H9 (cell line): ENCODE data around the gene OSBP2. TPM values are rescaled to one million over a fixed set of nuclear protein-coding genes. Genes with fewer than 3 reads are reported as not detected.

ENCODE experiments used
- DNase-seq: peaks from one replicate; pipeline ENCODE4 v3.0.0-alpha.2; 2017
- H2AFZ ChIP-seq: one replicate; pipeline ENCODE4 v1.6.1; 2013; ENCODE audit warnings: mild to moderate bottlenecking, low read length, control low read depth, moderate library complexity
- H2AK5ac ChIP-seq: 2 replicates; pipeline ENCODE4 v1.6.1; 2013; ENCODE audit warnings: low read length, control low read depth, mixed read lengths; ENCODE audit not compliant: insufficient read length
- H2BK120ac ChIP-seq: one replicate; pipeline ENCODE4 v1.6.1; 2013; ENCODE audit warnings: low read depth, mild to moderate bottlenecking, low read length, control low read depth, inconsistent platforms; ENCODE audit not compliant: poor library complexity, severe bottlenecking
- H2BK12ac ChIP-seq: 2 replicates; pipeline ENCODE4 v1.6.1; 2013; ENCODE audit warnings: low read length, control low read depth, mixed read lengths, low read depth; ENCODE audit not compliant: insufficient read length
- H2BK15ac ChIP-seq: 2 replicates; pipeline ENCODE4 v1.6.1; 2013; ENCODE audit warnings: low read depth, low read length, control low read depth
- H2BK20ac ChIP-seq: one replicate; pipeline ENCODE4 v1.6.1; 2013; ENCODE audit warnings: low read depth, mild to moderate bottlenecking, low read length, control low read depth, inconsistent platforms; ENCODE audit not compliant: poor library complexity, severe bottlenecking
- H2BK5ac ChIP-seq: 2 replicates; pipeline ENCODE4 v1.6.1; 2013; ENCODE audit warnings: low read length, control low read depth, mixed read lengths; ENCODE audit not compliant: insufficient read length
- H3K14ac ChIP-seq: 2 replicates; pipeline ENCODE4 v1.6.1; 2013; ENCODE audit warnings: low read length, control low read depth; ENCODE audit not compliant: insufficient read depth
- H3K18ac ChIP-seq: 2 replicates; pipeline ENCODE4 v1.6.1; 2013; ENCODE audit warnings: low read depth, mild to moderate bottlenecking, mixed read lengths, low read length, control low read depth; ENCODE audit not compliant: insufficient read length
- H3K23ac ChIP-seq: 2 replicates; pipeline ENCODE4 v1.6.1; 2013; ENCODE audit warnings: low read length, control low read depth, mixed read lengths, low read depth; ENCODE audit not compliant: insufficient read length
- H3K23me2 ChIP-seq: 2 replicates; pipeline ENCODE4 v1.6.1; 2013; ENCODE audit warnings: low read depth, mild to moderate bottlenecking, mixed read lengths, low read length, control low read depth; ENCODE audit not compliant: insufficient read length, poor library complexity, severe bottlenecking
- H3K27ac ChIP-seq: 2 replicates; pipeline ENCODE4 v1.5.1; 2013; ENCODE audit warnings: low read length, control low read depth, mixed read lengths, low read depth; ENCODE audit not compliant: insufficient read length
- H3K27me3 ChIP-seq: 2 replicates; pipeline ENCODE4 v1.6.1; 2013; ENCODE audit warnings: low read length, control low read depth, inconsistent platforms; ENCODE audit not compliant: insufficient read depth
- H3K4ac ChIP-seq: 2 replicates; pipeline ENCODE4 v1.6.1; 2013; ENCODE audit warnings: low read depth, mild to moderate bottlenecking, control low read depth, inconsistent platforms, low read length, moderate library complexity
- H3K4me1 ChIP-seq: 2 replicates; pipeline ENCODE4 v1.6.1; 2013; ENCODE audit warnings: low read length, control low read depth, inconsistent platforms; ENCODE audit not compliant: insufficient read depth
- H3K4me2 ChIP-seq: 2 replicates; pipeline ENCODE4 v1.6.1; 2013; ENCODE audit warnings: low read length, control low read depth, mixed read lengths; ENCODE audit not compliant: insufficient read length, insufficient read depth
- H3K56ac ChIP-seq: 2 replicates; pipeline ENCODE4 v1.6.1; 2013; ENCODE audit warnings: low read depth, mild to moderate bottlenecking, mixed read lengths, low read length, control low read depth; ENCODE audit not compliant: insufficient read length
- H3K79me1 ChIP-seq: 2 replicates; pipeline ENCODE4 v1.6.1; 2013; ENCODE audit warnings: low read depth, mild to moderate bottlenecking, moderate library complexity, low read length, control low read depth, inconsistent platforms; ENCODE audit not compliant: insufficient read depth, poor library complexity, severe bottlenecking
- H3K79me2 ChIP-seq: 2 replicates; pipeline ENCODE4 v1.6.1; 2013; ENCODE audit warnings: low read length, control low read depth, inconsistent platforms; ENCODE audit not compliant: insufficient read depth
- H3K9ac ChIP-seq: 2 replicates; pipeline ENCODE4 v1.6.1; 2013; ENCODE audit warnings: low read length, control low read depth, mixed read lengths; ENCODE audit not compliant: insufficient read length; ENCODE audit errors: extremely low read depth
- H3K9me3 ChIP-seq: one replicate; pipeline ENCODE4 v1.6.1; 2013; ENCODE audit warnings: low read depth, low read length, inconsistent platforms; ENCODE audit not compliant: control insufficient read depth
- H3T11ph ChIP-seq: one replicate; pipeline ENCODE4 v1.6.1; 2013; ENCODE audit warnings: mild to moderate bottlenecking, low read length, control low read depth, inconsistent platforms
- H4K20me1 ChIP-seq: one replicate; pipeline ENCODE4 v1.6.1; 2013; ENCODE audit not compliant: control insufficient read depth, insufficient read length, insufficient read depth
- H4K5ac ChIP-seq: 2 replicates; pipeline ENCODE4 v1.6.1; 2013; ENCODE audit warnings: low read depth, mild to moderate bottlenecking, mixed read lengths, low read length, control low read depth; ENCODE audit not compliant: insufficient read length
- H4K8ac ChIP-seq: replicated peaks from 2 replicates; pipeline ENCODE4 v1.6.1; 2013; ENCODE audit warnings: low read length, control low read depth, mixed read lengths, low read depth; ENCODE audit not compliant: insufficient read length
- H4K91ac ChIP-seq: 2 replicates; pipeline ENCODE4 v1.6.1; 2013; ENCODE audit warnings: low read depth, mild to moderate bottlenecking, moderate library complexity, mixed read lengths, low read length, control low read depth; ENCODE audit not compliant: insufficient read length
- H3K27ac Mint-ChIP-seq, 3 experiments: 2 replicates in 2 of 3; 3 replicates in 1 of 3; pipeline ENCODE4 v1.8.0; 2020 to 2021; ENCODE audit warnings: mixed read lengths in 3 of 3, mild to moderate bottlenecking in 1 of 3, moderate library complexity in 1 of 3
- H3K27me3 Mint-ChIP-seq: 2 replicates; pipeline ENCODE4 v1.8.0; 2021; ENCODE audit warnings: low read depth, mild to moderate bottlenecking, moderate library complexity, mixed read lengths
- H3K36me3 Mint-ChIP-seq, 3 experiments: 2 replicates in 2 of 3; 3 replicates in 1 of 3; pipeline ENCODE4 v1.8.0; 2020 to 2021; ENCODE audit warnings: low read depth in 3 of 3, mixed read lengths in 3 of 3; ENCODE audit not compliant: insufficient read depth in 1 of 3
- H3K4me1 Mint-ChIP-seq, 2 experiments: 2 replicates each; pipeline ENCODE4 v1.8.0; 2020; ENCODE audit warnings: mixed read lengths in 2 of 2
- H3K4me3 Mint-ChIP-seq, 2 experiments: 2 replicates in 1 of 2; 3 replicates in 1 of 2; pipeline ENCODE4 v1.8.0; 2020 to 2021; ENCODE audit warnings: mild to moderate bottlenecking in 2 of 2, mixed read lengths in 2 of 2, moderate library complexity in 1 of 2
- H3K9me3 Mint-ChIP-seq, 2 experiments: 2 replicates in 1 of 2; 3 replicates in 1 of 2; pipeline ENCODE4 v1.8.0; 2020; ENCODE audit warnings: mild to moderate bottlenecking in 2 of 2, mixed read lengths in 2 of 2, moderate library complexity in 1 of 2
- CTCF ChIP-seq: fragments of 200-600 bp; sonication (generic); conservative IDR thresholded peaks from 3 replicates; pipeline ENCODE4 v1.8.0; 2021; ENCODE audit warnings: antibody characterized with exemption, mild to moderate bottlenecking
- WGBS: extraction: QIAGEN DNeasy Blood & Tissue Kit; methylation state at CpG from one replicate; pipeline ENCODE4 v1.1.7; 2013; ENCODE audit warnings: missing lambda C conversion rate, low lambda C conversion rate, mixed read lengths; ENCODE audit not compliant: insufficient read length; ENCODE audit errors: extremely low coverage; 5-methylcytosine and 5-hydroxymethylcytosine counted together
- total RNA-seq: library from RNA; stranded (reverse); gene quantifications from 2 replicates; pipeline ENCODE4 v1.2.1, GENCODE V29; 2021

Gene OSBP2
- total RNA-seq, 1 experiment from 2014 or later, result 3.4 TPM

DNA sequence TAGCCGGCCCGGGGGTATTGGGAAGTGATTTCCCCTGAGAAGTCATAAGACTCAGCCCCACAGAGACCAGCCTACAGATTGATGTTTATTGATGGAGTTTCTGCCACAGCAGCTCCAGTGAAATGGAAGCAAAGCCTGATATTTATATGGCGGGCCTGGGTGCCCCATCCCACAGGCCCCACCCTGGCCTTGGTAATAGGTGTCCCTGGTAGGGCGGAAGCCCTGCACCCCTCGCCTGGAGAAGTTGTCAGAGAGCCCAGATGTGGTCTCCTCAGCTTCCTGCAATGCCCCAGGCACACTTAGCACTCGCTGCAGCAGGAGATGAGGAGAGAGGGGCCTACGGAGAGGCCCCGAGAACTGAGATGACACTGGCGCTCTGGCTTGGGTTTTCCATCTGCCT is 166.5 kb downstream of the OSBP2 start:
- H3K9me3 Mint-ChIP-seq, result no peaks in the 10 kb centered on the region
- H3K79me2 ChIP-seq, result no peaks in the 10 kb centered on the region
- no peaks in the 10 kb centered on the region for H3K27me3 Mint-ChIP-seq

More for the DNA sequence above, 166.5 kb downstream of the OSBP2 start:
- Histone ChIP-seq H4K8ac (no peak overlapping the region), H2AFZ (no peak overlapping the region), H3T11ph (no peak overlapping the region), H3K27ac (no peak overlapping the region), H2AK5ac (no peak overlapping the region), H2BK20ac (no peak overlapping the region), H2BK5ac (no peak overlapping the region), H3K79me1 (no peaks in the 10 kb centered on the region), H3K56ac (no peak overlapping the region), H4K91ac (no peak overlapping the region), H3K23ac (no peak overlapping the region), H3K4ac (no peak overlapping the region), H3K4me1 (no peaks in the 10 kb centered on the region), H3K9ac (no peak overlapping the region), H4K20me1 (no peaks in the 10 kb centered on the region), H2BK12ac (no peak overlapping the region), H3K18ac (no peak overlapping the region), H2BK120ac (no peak overlapping the region), H2BK15ac (no peak overlapping the region), H3K27me3 (no peaks in the 10 kb centered on the region), H3K14ac (no peak overlapping the region; the same call in 1 of the 2 replicates), H4K5ac (no peak overlapping the region), H3K9me3 (no peaks in the 10 kb centered on the region), H3K23me2 (no peaks in the 10 kb centered on the region), H3K4me2 (no peak overlapping the region)
- Mint-ChIP-seq H3K4me3 (no peak overlapping the region), H3K36me3 (no peaks in the 10 kb centered on the region), H3K27ac (no peak overlapping the region), H3K4me1 (peaks cover 0 to 8% of the 10 kb centered on the region in 2 experiments; a peak in 2 of 4 replicates)
- WGBS, result no CpG with 5 or more reads among the region's 9 CpGs
- DNase-seq, result peak; percentile 21
- no peak for TF ChIP-seq CTCF
